NOMO-1 (cell line): ENCODE data around the gene SCAANT1.

Source experiments
- DNase-seq, 2 experiments: peaks; one replicate each; lab custom pipeline; 2025; ENCODE audit not compliant: unreplicated experiment in 2 of 2; lab: John Stamatoyannopoulos, UW

SCAANT1 gene

GRCh38 chr3:63905731-63906620, 6.2 kb downstream of the SCAANT1 start:
- no peak for DNase-seq

DNA sequence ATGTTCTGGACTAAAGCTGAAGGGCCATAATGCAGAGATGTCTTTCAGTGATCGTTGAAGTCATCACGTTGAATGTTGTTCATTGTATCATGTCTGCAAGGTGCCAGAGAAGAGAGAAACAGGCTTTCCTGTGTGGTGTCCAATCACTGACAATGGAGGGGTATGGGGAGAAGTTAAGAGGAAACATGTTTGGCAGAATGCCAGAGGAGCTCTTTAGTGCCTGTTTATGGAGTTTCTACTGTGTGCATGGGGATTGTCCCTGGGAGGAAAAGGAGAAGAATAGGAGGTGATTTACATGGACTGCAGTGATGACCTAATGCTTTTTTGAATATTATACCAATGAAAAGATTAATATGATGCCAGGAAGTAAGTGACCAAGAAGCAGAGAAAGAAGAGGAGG, 11.7 kb downstream of the SCAANT1 start:
- DNase-seq, result no peak

DNA sequence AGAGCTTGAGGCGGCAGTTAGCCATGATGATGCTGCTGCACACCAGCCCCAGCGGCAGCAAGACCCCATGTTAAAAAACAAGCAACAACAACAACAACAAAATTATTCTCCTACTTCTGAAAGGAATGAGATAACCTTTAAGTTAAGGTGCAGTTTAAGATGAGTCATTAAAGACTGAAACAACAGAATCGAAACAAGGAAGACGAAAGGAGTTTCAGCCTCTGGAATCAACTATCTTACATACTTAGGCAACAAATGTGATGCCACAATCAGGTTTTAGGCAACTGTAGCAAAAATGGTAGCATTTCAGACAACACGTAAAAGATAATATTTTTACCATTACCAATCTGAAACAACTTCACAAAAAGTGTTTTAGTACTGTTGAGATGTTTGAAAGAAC, 12.2 kb downstream of the SCAANT1 start:
- DNase-seq, result no peak

DNA sequence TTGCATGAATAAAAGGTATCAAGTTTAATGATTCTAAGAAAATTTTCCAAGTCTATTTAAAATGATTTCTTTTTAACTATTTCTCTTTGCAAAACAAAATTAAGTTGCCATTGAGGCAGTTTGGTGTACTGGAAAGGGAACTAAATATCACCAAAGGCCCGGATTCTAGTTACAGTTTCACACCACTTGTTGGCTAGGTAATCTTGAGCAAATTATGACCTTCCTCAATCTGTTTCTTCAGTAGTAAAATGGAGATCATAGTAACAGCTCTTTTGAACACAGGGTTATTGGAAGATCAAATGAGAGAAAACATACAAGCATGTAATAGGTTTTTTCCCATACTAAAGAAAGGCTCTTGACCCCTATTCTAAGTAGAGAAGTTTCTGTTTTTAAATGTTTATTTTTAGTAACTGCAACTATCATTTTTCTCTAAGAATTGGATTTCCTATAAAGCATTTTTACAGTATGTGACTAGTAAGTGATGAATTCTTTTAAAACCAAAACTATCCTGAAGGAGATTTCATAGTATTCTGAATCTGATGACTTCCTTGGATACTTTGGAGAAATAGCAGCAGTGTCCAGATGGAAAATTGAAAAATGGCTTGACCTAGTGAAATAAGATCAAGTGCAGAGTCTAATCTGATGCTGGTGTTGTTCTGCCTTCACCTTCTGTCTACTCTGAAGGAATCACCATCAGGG, 15.7 kb downstream of the SCAANT1 start:
- DNase-seq, result peak in 1 of 2 experiments; percentile 25

GRCh38 chr3:63895422-63896189, 16.6 kb downstream of the SCAANT1 start:
- DNase-seq, result no peak

- no peak for DNase-seq
These were observed 19.3 kb downstream of the SCAANT1 start for GRCh38 chr3:63892773-63893352.

DNA sequence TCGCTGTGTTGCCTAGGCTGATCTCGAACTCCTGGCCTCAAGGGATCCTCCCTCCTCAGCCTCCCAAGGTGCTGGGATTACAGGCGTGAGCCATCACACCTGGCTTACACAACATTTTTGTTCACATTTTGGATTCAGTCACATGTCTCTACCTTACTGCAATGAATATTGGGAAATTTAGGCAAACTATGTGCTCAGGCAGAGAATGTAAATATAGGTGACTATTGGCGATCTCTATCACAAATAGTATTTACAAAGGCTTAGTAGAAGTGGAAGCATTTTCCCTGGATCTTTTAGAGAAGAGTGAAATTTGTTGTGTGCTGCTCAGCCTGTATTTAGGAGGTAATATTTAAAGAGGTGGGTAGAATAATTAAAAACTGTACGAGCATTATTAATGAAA, 20.7 kb downstream of the SCAANT1 start:
- no peak for DNase-seq

GRCh38 chr3:63886858-63887257, 25.3 kb downstream of the SCAANT1 start:
- DNase-seq, result no peak

- no peak for DNase-seq
These were observed 31.5 kb downstream of the SCAANT1 start for GRCh38 chr3:63880653-63881052.

DNA sequence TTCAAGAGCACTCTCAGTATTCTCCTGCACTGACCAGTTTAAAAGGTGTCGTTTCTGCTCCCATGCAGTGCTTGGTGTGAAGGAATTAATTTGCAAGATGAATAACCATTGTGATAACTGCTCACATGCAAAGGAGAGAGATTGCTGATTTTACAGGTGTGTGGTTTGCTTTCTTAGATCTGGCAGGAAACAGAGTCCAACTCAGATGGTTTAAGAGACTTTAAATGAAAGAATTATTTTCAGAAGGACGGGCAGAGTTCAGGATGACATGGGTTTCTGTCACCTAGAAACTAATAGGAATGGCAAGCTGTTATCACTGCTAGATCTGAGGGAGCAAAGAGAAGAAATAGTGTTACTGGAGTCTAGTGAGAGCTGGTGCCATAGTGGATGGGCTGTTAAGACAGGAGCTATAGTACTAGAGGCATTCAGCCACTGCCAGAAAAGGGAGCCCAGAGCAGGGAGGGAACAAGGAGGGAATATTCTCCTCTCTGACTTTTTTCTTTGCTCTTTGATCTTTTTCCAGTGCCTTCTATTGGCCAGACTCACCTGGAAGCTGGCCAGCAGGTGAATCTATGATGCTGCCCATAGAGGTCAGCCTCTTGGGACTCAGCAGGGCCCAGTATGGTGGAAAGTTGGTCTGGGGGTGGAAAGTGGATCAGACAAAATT, 33.7 kb downstream of the SCAANT1 start:
- DNase-seq, result no peak

DNA sequence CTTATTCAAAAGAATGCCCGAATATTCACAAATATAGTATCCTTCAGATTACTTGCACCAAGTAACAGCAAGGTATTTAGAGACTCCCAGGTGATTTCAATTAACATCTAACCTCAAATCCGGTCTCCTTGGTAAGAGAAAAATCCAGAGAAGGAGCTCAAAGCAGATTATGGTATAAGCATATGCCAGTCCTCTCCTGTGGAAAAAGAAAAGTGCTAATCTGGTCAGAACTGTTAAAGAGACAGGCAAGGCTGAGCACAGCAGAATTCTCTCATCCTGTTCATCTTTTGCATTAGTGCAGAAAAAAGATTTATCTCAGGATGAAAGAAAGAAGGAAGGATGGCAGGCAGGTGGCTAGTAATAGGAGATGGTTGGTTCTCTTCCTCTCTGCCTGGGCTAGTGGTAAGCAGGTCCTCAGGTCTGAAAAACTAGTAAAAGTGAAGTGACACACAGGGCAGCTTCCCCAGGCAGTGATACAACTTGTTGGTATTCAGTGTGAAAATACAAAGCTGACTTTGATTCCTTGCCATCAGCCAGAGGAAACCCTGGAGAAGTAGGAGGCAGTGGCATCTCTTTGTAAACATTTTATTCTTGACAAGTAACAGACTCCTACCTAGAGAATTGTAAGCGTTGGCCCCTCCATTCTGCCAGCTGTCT, 34.3 kb downstream of the SCAANT1 start:
- no peak for DNase-seq

DNA sequence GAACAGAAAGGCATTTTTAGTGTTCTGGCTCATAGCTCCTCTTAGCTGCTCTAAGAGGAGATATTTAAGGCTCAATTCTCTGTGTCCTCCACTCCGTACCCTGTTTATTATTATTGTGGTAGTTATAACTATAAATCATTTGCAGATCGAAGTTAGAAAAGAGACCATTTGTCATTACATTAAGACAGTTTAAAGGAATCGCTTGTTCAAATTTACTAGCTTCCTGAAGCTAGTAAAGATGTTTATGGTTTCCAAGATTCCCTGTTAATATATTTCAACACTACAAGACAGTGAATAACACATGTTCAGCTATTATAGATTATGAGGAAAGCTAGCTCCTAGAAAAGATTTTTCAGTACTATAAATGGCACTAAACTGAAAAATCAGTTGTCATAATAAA, 35.9 kb downstream of the SCAANT1 start:
- DNase-seq, result no peak

DNA sequence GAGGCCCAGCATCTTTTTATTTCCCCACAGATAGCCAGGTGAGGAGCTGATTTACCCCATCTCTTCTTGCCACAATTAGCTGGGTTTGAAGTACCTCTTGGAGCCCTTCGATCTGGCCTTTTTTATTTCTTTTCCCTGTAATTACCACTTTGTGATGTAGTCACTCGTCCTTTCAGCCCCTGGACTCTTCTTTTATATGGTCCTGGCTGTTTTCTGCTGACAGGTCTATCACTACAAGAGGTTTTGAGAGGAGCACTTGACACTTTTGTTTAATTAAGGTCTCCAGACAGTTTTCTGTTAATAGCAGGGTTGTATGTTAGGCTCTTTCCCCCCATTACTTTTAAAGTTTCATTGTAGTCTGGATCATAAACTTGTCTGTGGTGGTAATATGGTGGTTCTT, 36.7 kb downstream of the SCAANT1 start:
- DNase-seq, result no peak

DNA sequence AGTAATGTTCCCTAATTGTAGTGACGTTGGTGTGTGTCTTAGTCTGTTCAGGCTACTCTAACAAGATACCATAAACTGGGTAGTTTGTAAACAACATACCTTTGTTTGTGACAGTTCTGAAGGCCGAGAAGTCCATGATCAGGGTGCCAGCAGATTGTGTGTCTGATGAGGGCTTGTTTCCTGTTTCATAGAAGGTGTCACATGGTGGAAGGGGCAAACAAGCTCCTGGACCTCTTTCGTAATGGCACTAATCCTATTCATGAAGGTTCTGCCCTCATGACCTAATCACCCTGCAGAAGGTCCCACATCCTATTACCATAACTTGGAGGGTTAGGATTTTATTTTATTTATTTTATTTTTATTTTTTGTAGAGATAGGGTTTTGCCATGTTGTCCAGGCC, 37.4 kb downstream of the SCAANT1 start:
- DNase-seq, result peak in 1 of 2 experiments; percentile 49

DNA sequence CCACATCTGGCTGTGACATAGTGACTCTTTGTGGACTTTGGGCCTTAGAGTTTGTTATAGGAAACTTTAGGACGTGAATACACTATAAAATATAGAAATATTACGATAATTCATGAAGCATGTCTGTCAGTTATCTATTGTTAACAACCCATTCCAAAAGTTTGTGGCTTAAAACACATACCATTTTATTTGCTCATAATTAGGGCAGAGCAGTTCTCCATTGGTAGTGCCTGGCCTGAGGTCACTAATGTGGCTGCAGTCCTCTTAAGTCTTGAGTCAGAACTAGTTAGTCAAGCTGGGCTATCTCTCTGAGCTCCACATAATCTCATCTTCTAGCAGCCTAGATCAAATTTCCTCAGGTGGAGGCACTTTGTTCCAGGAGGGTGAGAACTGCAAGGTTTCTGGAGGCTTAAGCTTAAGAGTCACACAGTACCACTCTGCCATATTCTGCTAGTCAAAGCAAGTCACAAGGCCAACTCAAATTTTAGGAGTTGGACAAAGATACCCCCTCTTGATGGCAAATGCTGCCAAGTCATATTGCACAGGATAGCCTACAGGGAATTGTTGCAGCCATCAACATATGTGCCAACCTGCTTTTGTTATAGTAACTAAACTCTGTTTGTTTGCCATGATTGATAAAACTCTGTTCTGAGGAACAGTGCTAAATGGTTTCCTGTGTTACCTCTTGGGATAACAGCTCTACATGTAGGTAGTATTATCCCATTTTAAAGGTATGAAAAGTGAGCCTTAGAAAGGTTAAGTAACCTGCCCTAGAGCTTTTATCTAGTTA, 39.9 kb downstream of the SCAANT1 start:
- no peak for DNase-seq

DNA sequence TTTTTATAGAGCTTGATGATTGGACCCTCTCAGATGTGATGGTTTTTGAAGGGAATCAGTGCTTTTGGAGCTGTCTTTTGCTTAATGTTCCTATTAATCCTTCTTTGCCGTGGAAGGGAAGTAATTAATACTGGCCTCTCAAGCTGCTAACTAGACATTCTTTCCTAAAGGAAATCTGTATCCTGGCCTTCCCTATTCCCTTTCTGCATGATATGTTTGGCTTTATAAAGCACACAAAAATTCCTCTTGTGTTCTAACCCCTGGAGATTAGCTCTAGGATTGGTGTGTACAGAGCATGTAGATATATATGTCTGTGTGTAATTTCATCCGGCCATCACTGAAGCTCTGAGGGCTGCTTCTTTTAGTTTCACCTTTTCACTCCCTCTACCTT, 41.6 kb downstream of the SCAANT1 start:
- no peak for DNase-seq

GRCh38 chr3:63869940-63870614, 42.1 kb downstream of the SCAANT1 start:
- no peak for DNase-seq

GRCh38 chr3:63867225-63867624, 45.0 kb downstream of the SCAANT1 start:
- no peak for DNase-seq

DNA sequence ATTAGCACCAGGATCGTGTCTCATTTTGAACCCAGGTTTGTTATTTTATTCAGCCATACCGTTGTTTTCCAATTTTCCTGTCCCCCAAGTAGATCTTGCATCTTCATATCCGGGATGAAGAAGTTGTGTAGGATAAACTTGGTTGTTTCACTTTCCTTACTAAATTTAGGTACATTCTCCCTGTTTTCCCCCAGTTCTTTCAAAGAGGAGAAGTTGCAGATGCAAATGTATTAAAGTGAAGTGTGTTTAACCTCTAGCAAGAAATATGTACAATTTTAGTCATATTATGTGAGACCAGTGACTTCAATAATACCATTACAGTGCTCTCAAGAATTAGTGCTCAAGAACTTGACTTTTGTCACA, 47.2 kb downstream of the SCAANT1 start:
- no peak for DNase-seq
